Measurements from ENCODE around the gene CFL2.

The CFL2 gene

GRCh38 chr14:34668111-34668510 is 46.3 kb downstream of the CFL2 start:
- no peak for DNase-seq

GRCh38 chr14:34667007-34667406 is 47.4 kb downstream of the CFL2 start:
- DNase-seq = no peak

GRCh38 chr14:34665785-34666435 is 48.5 kb downstream of the CFL2 start:
- no peak for DNase-seq

GRCh38 chr14:34662561-34663088 is 51.8 kb downstream of the CFL2 start:
- no peak for DNase-seq

GRCh38 chr14:34660796-34661195 is 53.6 kb downstream of the CFL2 start:
- no peak for DNase-seq

Measured in COR-L47 (cell line).